ENCODE results near the gene PLOD3. TPM values are rescaled to one million over a fixed set of nuclear protein-coding genes. Genes with fewer than 3 reads are reported as not detected.

Gene PLOD3
- total and polyA plus RNA-seq, 2 donors (not counting 3 experiments of a cell fraction or from before 2014, with no cell fraction given): 143 to 170 TPM

DNA sequence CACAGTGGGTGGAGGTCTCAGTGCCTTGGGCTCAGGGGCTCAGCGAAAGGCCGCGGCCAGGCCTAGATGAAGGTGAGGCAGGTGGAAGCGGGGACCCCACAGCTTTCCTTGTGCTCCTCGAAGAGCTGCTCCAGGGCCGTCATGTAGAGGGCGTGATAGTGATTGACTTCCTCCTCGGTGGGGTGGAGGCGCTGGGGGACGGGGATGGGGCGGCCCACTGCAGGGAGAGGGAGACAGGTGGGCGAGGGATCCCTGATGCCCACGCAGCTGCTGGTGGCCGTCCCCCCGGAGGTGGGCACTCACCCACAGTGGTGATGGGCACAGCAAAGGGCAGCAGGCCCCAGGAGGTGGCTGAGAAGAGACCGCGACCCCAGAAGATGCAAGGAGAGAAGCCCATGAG is 21.5 kb downstream of the PLOD3 start:
- Histone ChIP-seq H3K9me1 (replicated peaks; ENCODE audit: control insufficient read depth, extremely low read depth, insufficient read depth, low read length) (no peaks in the 10 kb centered on the region), H3K27me3 (ENCODE audit: control insufficient read depth in 2 of 2, insufficient read depth in 2 of 2, low read length in 2 of 2) (peaks cover 6 to 7% of the 10 kb centered on the region in 2 experiments), H3K4me3 (replicated peaks in 1 of 3; ENCODE audit: insufficient read depth in 1 of 3, low read depth in 1 of 3, low read length in 3 of 3) (no peak overlapping the region), H3K9me3 (replicated peaks; ENCODE audit: control insufficient read depth, insufficient read depth, low read length) (no peaks in the 10 kb centered on the region), H3K36me3 (ENCODE audit: control insufficient read depth in 2 of 2, extremely low read depth in 1 of 2, insufficient read depth in 2 of 2, low read length in 2 of 2) (no peaks in the 10 kb centered on the region), H3K4me1 (ENCODE audit: control insufficient read depth, extremely low read depth, insufficient read depth, low read length) (no peaks in the 10 kb centered on the region), H4K20me1 (replicated peaks; ENCODE audit: control insufficient read depth, extremely low read depth, insufficient read depth, low read length) (no peaks in the 10 kb centered on the region), H3K79me2 (ENCODE audit: control insufficient read depth, insufficient read depth, low read length) (no peaks in the 10 kb centered on the region), H3K9ac (replicated peaks; ENCODE audit: extremely low read depth, insufficient read depth, low read length) (no peak overlapping the region), H2AFZ (ENCODE audit: low read depth, low read length) (no peak overlapping the region), H3K4me2 (ENCODE audit: insufficient read depth, low read length) (no peak overlapping the region), H3K27ac (ENCODE audit: insufficient read depth, low read depth, low read length) (no peak overlapping the region)
- dilution Hi-C loops (cut with MboI; ENCODE audit: extremely low pct_ligation_motif_present, low sequenced_read_pairs) (no loop called here), intact Hi-C loops (cut with micrococcal nuclease) (no loop called here)
- TF ChIP-seq, protein P1, sequence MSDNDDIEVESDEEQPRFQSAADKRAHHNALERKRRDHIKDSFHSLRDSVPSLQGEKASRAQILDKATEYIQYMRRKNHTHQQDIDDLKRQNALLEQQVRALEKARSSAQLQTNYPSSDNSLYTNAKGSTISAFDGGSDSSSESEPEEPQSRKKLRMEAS (IDR thresholded peaks at IDR 0.05; ENCODE audit: insufficient read depth, insufficient read length): no peak
- TF ChIP-seq MYC (IDR thresholded peaks at IDR 0.05; ENCODE audit: low read depth, low read length): no peak
- no peak for TF ChIP-seq JUN (IDR thresholded peaks at IDR 0.05; ENCODE audit: borderline replicate concordance, insufficient read depth, insufficient read length, low read depth)
- no peak for TF ChIP-seq POLR2AphosphoS5 (IDR thresholded peaks at IDR 0.05; ENCODE audit: insufficient read depth, low read depth, low read length)
- TF ChIP-seq GATA2 (IDR thresholded peaks at IDR 0.05; ENCODE audit: insufficient read depth, insufficient read length, low read depth, low read length): no peak
- TF ChIP-seq POLR2A (IDR thresholded peaks at IDR 0.05; ENCODE audit: low read depth, low read length): no peak
- TF ChIP-seq, protein P2, sequence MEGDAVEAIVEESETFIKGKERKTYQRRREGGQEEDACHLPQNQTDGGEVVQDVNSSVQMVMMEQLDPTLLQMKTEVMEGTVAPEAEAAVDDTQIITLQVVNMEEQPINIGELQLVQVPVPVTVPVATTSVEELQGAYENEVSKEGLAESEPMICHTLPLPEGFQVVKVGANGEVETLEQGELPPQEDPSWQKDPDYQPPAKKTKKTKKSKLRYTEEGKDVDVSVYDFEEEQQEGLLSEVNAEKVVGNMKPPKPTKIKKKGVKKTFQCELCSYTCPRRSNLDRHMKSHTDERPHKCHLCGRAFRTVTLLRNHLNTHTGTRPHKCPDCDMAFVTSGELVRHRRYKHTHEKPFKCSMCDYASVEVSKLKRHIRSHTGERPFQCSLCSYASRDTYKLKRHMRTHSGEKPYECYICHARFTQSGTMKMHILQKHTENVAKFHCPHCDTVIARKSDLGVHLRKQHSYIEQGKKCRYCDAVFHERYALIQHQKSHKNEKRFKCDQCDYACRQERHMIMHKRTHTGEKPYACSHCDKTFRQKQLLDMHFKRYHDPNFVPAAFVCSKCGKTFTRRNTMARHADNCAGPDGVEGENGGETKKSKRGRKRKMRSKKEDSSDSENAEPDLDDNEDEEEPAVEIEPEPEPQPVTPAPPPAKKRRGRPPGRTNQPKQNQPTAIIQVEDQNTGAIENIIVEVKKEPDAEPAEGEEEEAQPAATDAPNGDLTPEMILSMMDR (IDR thresholded peaks at IDR 0.05; ENCODE audit: extremely low read depth in 1 of 2, insufficient read depth in 1 of 2, low read depth in 1 of 2, low read length in 2 of 2): no peak
- DNase-seq (ENCODE audit: low read depth, low spot score) (no peak), FAIRE-seq (no peak)
- ChIA-PET POLR2A (no interaction called here), CTCF (interaction anchor here (0.7 to 7.6 kb wide), 3 partner anchors 21 to 87 kb away, joined by 4 to 266 read pairs (median 4); partner anchors contain the start of genes PLOD3 and ZNHIT1)
- BruUV-seq (replicated peaks): no TSS peak
